Activated CD4-positive, alpha-beta T cell treated with anti-CD3 and anti-CD28 coated beads, Interleukin-2, amount 50 U/mL, for 4 hours (primary cell): Measurements from ENCODE around the gene SLC9C1.

Source experiments
- DNase-seq, 2 experiments: peaks; one replicate each; pipeline ENCODE4 v3.0.0-alpha.2; 2020

SLC9C1 gene

GRCh38 chr3:112293368-112294321 lies at the start of gene SLC9C1:
Gene SLC9C1, minus strand, starts transcription at chr3:112294216. Its CDS starts 7,425 bp downstream, at chr3:112286791.
- peak in 1 of 2 experiments; percentile 11 for DNase-seq

- DNase-seq, result no peak
Measured at GRCh38 chr3:112341386-112341785, 47.4 kb upstream of the SLC9C1 start.

- no peak for DNase-seq
Measured at GRCh38 chr3:112339609-112340008, 45.6 kb upstream of the SLC9C1 start.

GRCh38 chr3:112339134-112339533 lies 45.1 kb upstream of the SLC9C1 start:
- no peak for DNase-seq

- no peak for DNase-seq
Measured at GRCh38 chr3:112338727-112339056, 44.7 kb upstream of the SLC9C1 start.

- no peak for DNase-seq
Measured at GRCh38 chr3:112338021-112338726, 44.2 kb upstream of the SLC9C1 start.

GRCh38 chr3:112335434-112335781 lies 41.4 kb upstream of the SLC9C1 start:
- no peak for DNase-seq

- DNase-seq, result no peak
Measured at GRCh38 chr3:112334691-112335433, 40.8 kb upstream of the SLC9C1 start.

GRCh38 chr3:112333381-112334317 lies 39.6 kb upstream of the SLC9C1 start:
- DNase-seq, result peak in 1 of 2 experiments; percentile 11

- peak; percentile 40 to 54 for DNase-seq
Measured at GRCh38 chr3:112333002-112333380, 39.0 kb upstream of the SLC9C1 start, which contains the start of gene CD200. Gene CD200, plus strand, starts transcription at chr3:112333156. Its CDS starts 57 bp downstream, at chr3:112333213.

- DNase-seq, result no peak
Measured at GRCh38 chr3:112331851-112332250, 37.8 kb upstream of the SLC9C1 start.

- DNase-seq, result peak in 1 of 2 experiments; percentile 30
Measured at GRCh38 chr3:112327371-112327951, 33.4 kb upstream of the SLC9C1 start.

GRCh38 chr3:112321867-112322652 lies 28.0 kb upstream of the SLC9C1 start:
- DNase-seq, result no peak

- no peak for DNase-seq
Measured at GRCh38 chr3:112320691-112321090, 26.7 kb upstream of the SLC9C1 start.

- DNase-seq, result no peak
Measured at GRCh38 chr3:112319516-112320276, 25.7 kb upstream of the SLC9C1 start.

- DNase-seq, result no peak
Measured at GRCh38 chr3:112315791-112316190, 21.8 kb upstream of the SLC9C1 start.

- DNase-seq, result no peak
Measured at GRCh38 chr3:112314649-112315048, 20.6 kb upstream of the SLC9C1 start.

GRCh38 chr3:112308151-112308911 lies 14.3 kb upstream of the SLC9C1 start:
- DNase-seq, result no peak

GRCh38 chr3:112307557-112307956 lies 13.5 kb upstream of the SLC9C1 start:
- DNase-seq, result no peak
